NCI-H2107 treated with DMSO at 0.1 percent for 48 hours (cell line): ENCODE results near the gene UBA7.

ENCODE experiments used
- DNase-seq: peaks from one replicate; lab custom pipeline; 2025; ENCODE audit not compliant: unreplicated experiment; lab: John Stamatoyannopoulos, UW

UBA7 gene

DNA sequence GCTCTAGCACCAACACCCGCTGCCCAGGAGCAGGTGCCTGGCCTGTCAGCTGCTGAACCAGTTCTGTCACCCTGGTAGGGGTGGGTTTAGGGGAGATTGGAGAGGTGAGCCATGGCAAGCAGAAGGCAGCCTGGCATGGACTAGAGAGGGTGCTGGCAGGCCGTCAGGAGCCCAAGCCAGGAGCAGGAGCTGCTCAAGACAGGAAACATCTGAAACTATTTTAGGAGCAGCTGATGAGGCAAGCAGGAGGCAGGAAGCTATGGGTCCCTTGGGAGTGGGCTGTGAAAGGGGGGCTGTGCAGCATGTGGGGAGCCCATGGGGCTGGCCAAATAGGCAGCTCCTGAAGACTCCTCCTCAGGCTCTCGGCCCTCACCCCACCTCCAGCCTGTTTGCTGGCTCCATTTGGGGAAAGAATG, 8.4 kb downstream of the UBA7 start:
- DNase-seq = no peak

GRCh38 chr3:49804141-49805041, 9.4 kb downstream of the UBA7 start:
- no peak for DNase-seq

DNA sequence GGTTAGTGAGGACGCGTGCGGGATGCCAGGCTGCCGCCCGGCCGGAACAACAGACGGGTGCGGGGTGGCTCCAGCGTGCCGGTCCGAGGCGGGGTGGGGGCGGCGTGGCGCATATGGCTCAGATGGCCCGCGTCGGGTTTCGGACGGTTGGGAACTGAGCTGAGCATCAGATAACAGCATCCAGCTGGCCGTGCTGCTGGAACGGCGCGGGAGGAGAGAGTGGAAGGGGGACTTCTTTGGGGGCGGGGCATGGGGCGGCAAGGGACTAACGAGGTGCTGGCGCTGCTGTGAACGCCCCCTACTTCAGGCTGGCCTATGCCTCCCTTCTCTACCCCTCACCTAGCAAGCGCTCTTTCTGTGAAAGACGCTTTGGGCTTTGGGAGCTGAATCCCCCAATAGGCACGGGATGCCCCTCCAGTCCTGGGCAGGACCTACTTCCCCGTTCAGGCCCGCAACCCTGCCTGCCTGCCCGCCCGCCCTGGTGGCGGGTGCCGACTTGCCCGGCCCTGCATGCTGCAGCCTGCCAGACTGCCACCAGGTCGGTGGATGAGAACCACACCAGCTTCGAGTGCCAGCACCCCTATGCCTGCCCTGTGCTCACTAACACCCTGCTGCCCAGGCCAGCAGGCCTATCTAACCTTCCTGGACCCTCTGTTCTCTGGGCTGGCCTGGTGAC, 10.2 kb downstream of the UBA7 start:
- no peak for DNase-seq

DNA sequence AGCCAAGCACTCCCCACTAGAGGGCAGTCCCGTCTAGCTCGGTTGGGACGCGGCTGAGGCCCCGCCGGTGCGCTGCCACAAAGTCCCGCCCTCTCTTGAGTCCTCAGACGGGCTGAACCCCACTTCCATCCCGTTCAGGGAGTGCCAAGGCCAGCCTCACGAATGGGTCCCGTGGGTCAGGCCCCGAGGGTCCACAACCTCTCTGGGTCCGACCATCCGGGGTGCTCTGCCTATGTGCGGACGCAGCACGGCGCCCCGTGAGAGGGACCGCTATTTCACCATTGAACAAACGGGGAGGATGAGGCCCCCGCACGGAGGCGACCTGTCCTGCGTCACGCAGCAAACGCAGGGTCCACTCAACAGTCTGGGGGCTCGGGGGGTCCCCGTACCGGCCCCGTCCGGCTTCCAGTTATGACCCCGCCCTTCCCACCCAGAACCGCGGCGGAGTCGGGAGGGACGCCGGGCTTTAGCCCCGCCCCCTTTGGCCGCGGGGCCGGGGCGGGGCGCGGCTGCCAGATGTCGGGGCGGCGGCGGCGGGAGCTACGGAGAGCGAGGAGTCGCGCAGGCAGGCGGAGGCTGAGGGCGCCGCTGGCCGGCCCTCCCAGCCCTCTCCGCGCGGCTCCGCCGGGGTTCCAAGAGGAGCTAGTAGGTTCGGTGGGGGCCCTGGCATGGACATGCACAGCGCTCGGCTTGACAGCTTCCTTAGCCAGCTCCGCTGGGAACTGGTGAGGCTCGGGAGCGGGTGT, 10.9 kb downstream of the UBA7 start, which contains the start of gene INKA1:
Gene INKA1 (plus strand): TSS at position 543 of the 746 bp plus-strand sequence. CDS start 132 bp downstream, at position 675.
- DNase-seq = peak; percentile 9

DNA sequence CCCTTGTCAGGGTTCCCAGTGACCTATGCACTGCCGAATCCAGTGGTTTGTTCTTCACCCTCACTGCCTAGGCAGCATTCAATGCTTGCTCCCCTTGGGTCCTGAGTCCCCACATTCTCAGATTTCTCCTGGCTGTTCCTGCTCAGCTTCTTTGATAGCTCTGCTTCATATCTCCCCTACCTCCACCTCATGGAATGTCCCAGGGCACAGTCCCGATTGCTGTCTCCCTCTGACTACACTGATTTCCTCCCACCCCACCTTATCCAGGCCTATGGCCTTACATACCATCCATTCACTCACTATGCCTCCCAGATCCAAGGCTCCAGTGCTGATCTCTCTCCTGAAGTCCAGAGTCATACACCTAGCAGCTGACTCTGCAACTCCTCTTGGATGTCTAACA, 12.6 kb downstream of the UBA7 start:
- no peak for DNase-seq

GRCh38 chr3:49799761-49800160, 14.0 kb downstream of the UBA7 start, which contains the start of gene CDHR4:
TSS of gene CDHR4 (minus strand) at chr3:49799873. CDS start at chr3:49799812, 61 bp downstream.
- no peak for DNase-seq

GRCh38 chr3:49799105-49799504, 14.6 kb downstream of the UBA7 start:
- DNase-seq = no peak

DNA sequence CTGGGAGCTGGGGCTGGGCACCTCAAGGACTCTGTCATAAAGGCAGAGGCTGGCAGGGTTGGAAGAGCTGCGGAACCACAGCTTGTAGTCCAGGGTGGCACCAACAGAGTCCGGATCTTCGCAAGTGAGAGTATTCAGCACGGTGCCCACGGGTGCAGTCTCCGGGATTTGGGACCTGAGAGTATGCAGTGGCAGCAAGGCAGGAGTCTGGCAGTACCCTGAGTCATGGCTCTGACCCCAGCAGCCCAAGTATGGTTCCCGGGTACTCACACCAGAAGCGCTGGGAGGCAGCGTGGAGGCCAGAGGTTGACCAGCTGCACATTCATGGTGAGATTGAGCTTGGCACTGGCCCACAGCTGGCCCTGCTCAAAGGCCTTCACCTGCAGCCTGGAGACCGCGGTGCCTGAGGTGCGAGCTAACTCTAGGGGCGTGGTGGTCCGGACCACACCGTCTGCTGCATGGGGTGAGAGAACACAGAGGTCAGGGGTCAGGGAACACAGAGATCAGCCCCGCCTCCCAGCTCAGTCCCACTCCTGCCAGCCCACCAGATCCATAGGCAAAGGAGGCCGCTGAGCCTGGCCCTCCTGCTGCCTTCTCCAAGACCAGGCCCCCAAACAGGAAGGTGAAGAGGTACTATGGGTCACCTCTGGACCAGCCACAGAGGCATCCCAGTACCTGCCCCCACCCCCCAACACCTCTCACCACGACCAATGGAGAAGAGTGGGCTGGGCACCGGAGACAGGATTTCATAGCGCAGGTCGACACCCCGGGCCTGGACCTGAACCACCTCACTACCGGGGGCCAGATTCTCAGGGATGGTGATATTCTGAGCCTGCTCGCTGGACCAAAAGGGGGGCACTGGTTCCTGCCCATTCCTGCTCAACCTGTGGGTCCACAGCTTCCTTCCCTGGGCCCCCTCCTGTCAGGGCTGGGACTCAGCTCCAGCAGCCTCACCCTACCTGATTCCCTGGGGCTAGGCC, 18.5 kb downstream of the UBA7 start:
- no peak for DNase-seq

- no peak for DNase-seq
Observed at GRCh38 chr3:49794431-49794830, 19.3 kb downstream of the UBA7 start.

- DNase-seq = no peak
Observed at GRCh38 chr3:49793486-49794085, 20.2 kb downstream of the UBA7 start.

DNA sequence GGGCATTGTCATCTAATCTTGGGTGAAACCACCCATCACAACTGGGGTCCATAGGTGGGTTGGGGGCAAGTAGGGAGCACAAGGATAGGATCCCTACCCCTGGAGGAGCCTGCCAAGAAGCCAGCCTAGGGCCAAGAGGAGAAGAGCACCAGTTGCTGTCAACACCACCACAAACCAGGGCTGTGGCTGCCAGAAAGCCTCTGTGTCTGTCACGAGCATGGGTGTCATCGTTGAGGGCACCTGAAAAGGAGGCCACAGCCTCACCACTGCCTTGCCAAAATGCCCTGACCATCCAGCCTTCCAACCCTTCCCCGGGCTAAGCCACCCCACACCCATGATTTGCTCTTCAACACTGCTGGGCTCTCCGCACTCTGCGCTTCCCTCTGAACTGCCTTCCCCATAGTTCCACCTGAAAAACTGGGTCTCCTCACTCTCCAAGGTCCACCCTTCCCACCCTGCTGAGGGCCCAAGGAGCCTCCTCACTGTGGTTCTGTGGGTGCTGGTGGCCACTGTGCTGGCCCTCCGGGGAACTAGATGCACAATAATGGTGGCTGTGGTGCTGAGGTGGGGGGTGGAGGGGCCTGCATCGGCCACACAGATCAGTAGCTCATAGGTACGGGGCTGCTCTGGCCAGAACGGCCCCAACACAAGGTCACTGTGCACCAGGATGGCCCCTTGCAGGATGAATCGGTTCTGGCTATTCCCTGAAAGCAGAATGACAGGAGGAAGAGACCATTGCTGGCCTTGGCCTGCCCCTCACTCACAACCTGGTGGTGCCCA, 21.2 kb downstream of the UBA7 start:
- DNase-seq = no peak

DNA sequence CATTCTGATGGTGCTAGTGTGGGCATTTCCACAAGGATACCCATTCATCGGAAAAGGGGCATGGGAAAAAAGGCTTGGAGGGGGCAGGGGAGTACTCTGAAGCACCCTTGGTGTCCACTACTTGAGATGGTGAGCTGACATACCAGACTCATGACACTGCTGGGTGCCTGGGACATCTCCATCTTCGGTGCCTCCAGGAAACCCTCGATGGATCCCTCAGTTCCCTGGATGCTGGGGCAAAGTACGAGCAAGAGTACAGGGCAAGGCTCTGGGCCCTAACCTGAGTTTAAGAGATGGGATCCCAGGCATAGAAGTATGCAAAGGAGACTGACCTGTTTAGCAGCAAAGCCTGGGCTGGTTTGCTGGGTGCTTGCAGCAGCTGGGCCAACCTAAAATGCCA, 22.2 kb downstream of the UBA7 start:
- no peak for DNase-seq

GRCh38 chr3:49790626-49791411, 22.9 kb downstream of the UBA7 start:
- DNase-seq = no peak

GRCh38 chr3:49788056-49788455, 25.7 kb downstream of the UBA7 start:
- no peak for DNase-seq

- DNase-seq = no peak
Observed at GRCh38 chr3:49787536-49787935, 26.2 kb downstream of the UBA7 start.

GRCh38 chr3:49787182-49787464, 26.6 kb downstream of the UBA7 start:
- DNase-seq = no peak

GRCh38 chr3:49786357-49787181, 27.2 kb downstream of the UBA7 start, which contains the start of gene IP6K1:
TSS of gene IP6K1 (minus strand) at chr3:49786542. CDS start at chr3:49748040, 38,502 bp downstream.
- peak; percentile 94 for DNase-seq
